Stimulated activated CD4-positive, alpha-beta T cell treated with anti-CD3 and anti-CD28 coated beads, Interleukin-4, amount 100 ng/mL, for 1 hour (primary cell): Measurements from ENCODE around the gene SLC30A5.

Experiments
- DNase-seq: peaks from one replicate; pipeline ENCODE4 v3.0.0-alpha.2; 2020

The SLC30A5 gene

GRCh38 chr5:69170495-69170894, 76.7 kb downstream of the SLC30A5 start:
- no peak for DNase-seq

DNA sequence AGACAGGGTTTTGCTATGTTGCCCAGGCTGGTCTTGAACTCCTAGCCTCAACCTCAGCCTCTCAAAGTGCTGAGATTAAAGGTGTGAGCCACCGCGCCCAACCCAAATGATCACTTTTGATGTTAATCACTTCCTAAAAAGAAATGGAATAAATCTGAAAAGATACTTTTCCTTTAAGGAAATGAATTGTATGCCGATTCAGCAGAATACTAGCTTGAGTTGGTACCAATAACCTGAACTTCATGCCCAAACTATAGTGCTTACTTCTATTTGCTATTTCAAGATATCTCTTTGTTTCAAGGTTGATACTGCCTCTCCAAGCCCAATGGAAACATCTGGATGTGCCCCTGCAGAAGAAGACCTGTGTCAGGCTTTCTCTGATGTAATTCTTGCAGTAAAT, 77.2 kb downstream of the SLC30A5 start:
- DNase-seq, result no peak
